Kidney (tissue), 14 donors: Measurements from ENCODE around the gene GAN. TPM values are rescaled to one million over a fixed set of nuclear protein-coding genes. Genes with fewer than 3 reads are reported as not detected.
A peak's percentile ranks its signal among the peaks of the same experiment; 100 is the strongest.

ENCODE experiments used
- DNase-seq, 5 donors: peaks; one replicate each; pipeline ENCODE4 v3.0.0-alpha.2; 2013 to 2020
- FAIRE-seq: peaks from 2 replicates; lab custom pipeline; 2012; peaks lifted over from hg19 to GRCh38; lab: Jason Lieb, UNC
- H3K27ac ChIP-seq, 2 donors: one replicate each; pipeline ENCODE4 v1.7.0; 2013; ENCODE audit warnings: low read depth in 2 of 2, low read length in 2 of 2, inconsistent platforms in 1 of 2
- H3K27me3 ChIP-seq: one replicate; pipeline ENCODE4 v1.7.1; 2013; ENCODE audit warnings: low read length, inconsistent platforms; ENCODE audit not compliant: control insufficient read depth, insufficient read depth
- H3K36me3 ChIP-seq, 3 donors: one replicate each; pipeline versions ENCODE4 v1.7.0 to v1.7.1; 2013; ENCODE audit warnings: low read length in 3 of 3, control low read depth in 1 of 3, inconsistent platforms in 1 of 3; ENCODE audit not compliant: insufficient read depth in 3 of 3, control insufficient read depth in 2 of 3
- H3K4me1 ChIP-seq, 3 donors: one replicate each; pipeline versions ENCODE4 v1.7.0 to v1.7.1; 2013; ENCODE audit warnings: low read length in 3 of 3, inconsistent platforms in 1 of 3, low read depth in 1 of 3; ENCODE audit not compliant: control insufficient read depth in 2 of 3, insufficient read depth in 2 of 3
- H3K4me3 ChIP-seq, 3 donors: one replicate each; pipeline versions ENCODE4 v1.7.0 to v1.8.1; 2013; ENCODE audit warnings: low read length in 3 of 3, control low read depth in 1 of 3, inconsistent platforms in 1 of 3
- H3K9ac ChIP-seq, 3 donors: one replicate each; pipeline versions ENCODE4 v1.7.0 to v1.7.1; 2013; ENCODE audit warnings: low read length in 3 of 3, control low read depth in 1 of 3, inconsistent platforms in 1 of 3
- H3K9me3 ChIP-seq, 3 donors: one replicate each; pipeline versions ENCODE4 v1.7.0 to v1.7.1; 2013; ENCODE audit warnings: low read length in 3 of 3, control low read depth in 1 of 3, inconsistent platforms in 1 of 3; ENCODE audit not compliant: control insufficient read depth in 2 of 3, insufficient read depth in 1 of 3
- CTCF ChIP-seq: IDR thresholded peaks from 3 replicates; pipeline ENCODE4 v1.5.1; 2012; ENCODE audit warnings: mild to moderate bottlenecking, moderate library complexity, borderline replicate concordance; ENCODE audit not compliant: insufficient read depth; ENCODE audit errors: extremely low read depth
- intact Hi-C: fragments of 100-400 bp; cut with DNase I; formaldehyde crosslinking; loops from one replicate; pipeline ENCODE4 v1.11.1; 2022
- polyA plus RNA-seq: library from polyadenylated mRNA; stranded (reverse); fragments of 350-450 nt; fragmentation: Illumina TruSeq; extraction: RNeasy Lipid Tissue Mini Kit (QIAGEN cat#74804); gene quantifications from one replicate; pipeline ENCODE4 v1.2.3, GENCODE V29; 2014; ENCODE audit warnings: low read depth, low replicate concordance; ENCODE audit not compliant: insufficient read depth
- total RNA-seq: library from RNA; stranded (reverse); fragmentation: NEBNext Ultra II Directional; extraction: Animal tissue kit (Norgen Biotek cat#: 25700); gene quantifications from one replicate; pipeline ENCODE4 v1.2.1, GENCODE V29; 2021
- donor health status: control.
- donor health status: control.
- donor health status: control.
- donor health status: control.
- donor health status: control.
- donor health status: DM: yes; HTN: yes; CAD: no.
- donor health status: Normal renal cell carcinoma (clear cell type).

Gene GAN
- total and polyA plus RNA-seq, 2 donors from 2014 or later, result 0.60 to 7.7 TPM

- no peak for TF ChIP-seq CTCF
- H3K9ac ChIP-seq, result no peak overlapping the region
- intact Hi-C loops, result no loop called here
- H3K27ac ChIP-seq, result no peak overlapping the region
- H3K36me3 ChIP-seq, result peaks cover 0 to 10% (median 0%) of the 10 kb centered on the region in 3 donors
- DNase-seq (no peak), FAIRE-seq (no peak)
- H3K9me3 ChIP-seq, result no peaks in the 10 kb centered on the region
- no peaks in the 10 kb centered on the region for H3K4me1 ChIP-seq
- no peaks in the 10 kb centered on the region for H3K27me3 ChIP-seq
- H3K4me3 ChIP-seq, result no peak overlapping the region
Observed at GRCh38 chr16:81365731-81366130, 51.0 kb downstream of the GAN start.

GRCh38 chr16:81366316-81366932 is 51.7 kb downstream of the GAN start:
- peak in 2 of 5 donors; percentile 66 to 77 for DNase-seq

DNA sequence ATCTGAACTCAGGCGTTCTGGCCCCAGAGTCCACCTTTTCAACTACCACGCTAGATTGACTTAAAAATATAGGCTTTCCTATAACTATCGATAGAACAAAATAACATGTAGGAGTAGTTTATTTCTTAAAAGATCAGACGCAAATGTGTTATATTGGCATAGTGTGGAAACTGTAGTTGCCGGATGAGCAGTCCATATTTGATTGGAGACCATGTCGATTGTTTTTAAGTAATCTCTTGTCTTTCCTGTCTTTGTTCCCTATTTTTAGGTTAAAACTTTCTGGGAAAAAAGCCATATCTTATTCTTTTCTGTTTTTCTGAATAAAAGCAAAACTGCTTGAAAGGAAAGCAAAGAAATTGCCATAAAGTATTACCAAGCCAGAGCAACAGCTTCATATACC is 53.1 kb downstream of the GAN start:
- no peak for FAIRE-seq
- H3K27ac ChIP-seq, result peak overlapping the region in 1 of 2 donors; percentile 38
- intact Hi-C loops, result no loop called here

More at GRCh38 chr16:81366316-81366932, 51.7 kb downstream of the GAN start:
- Histone ChIP-seq H3K27ac (no peak overlapping the region), H3K36me3 (peaks cover 0 to 10% (median 0%) of the 10 kb centered on the region in 3 donors), H3K9ac (no peak overlapping the region), H3K27me3 (no peaks in the 10 kb centered on the region), H3K4me3 (no peak overlapping the region), H3K4me1 (no peaks in the 10 kb centered on the region), H3K9me3 (no peaks in the 10 kb centered on the region)
- intact Hi-C loops, result no loop called here
- peak; percentile 91 for FAIRE-seq
- peak; percentile 56 for TF ChIP-seq CTCF

More for the DNA sequence above, 53.1 kb downstream of the GAN start:
- Histone ChIP-seq H3K36me3 (peaks cover 0 to 10% (median 4%) of the 10 kb centered on the region in 3 donors), H3K9ac (no peak overlapping the region), H3K27me3 (no peaks in the 10 kb centered on the region), H3K4me3 (no peak overlapping the region), H3K9me3 (no peaks in the 10 kb centered on the region), H3K4me1 (no peaks in the 10 kb centered on the region)
- TF ChIP-seq CTCF, result no peak
- DNase-seq, result no peak
